G401.6 (cell line): ENCODE measurements around the gene PDE4B.
"Not testable (repeated sequence)": the region's sequence is repeated elsewhere in the genome, so short reads cannot be mapped to it uniquely, and the experiment has no call there.

Experiments used
- FAIRE-seq: peaks from 2 replicates; lab custom pipeline; 2012; peaks lifted over from hg19 to GRCh38; lab: Jason Lieb, UNC

PDE4B gene

GRCh38 chr1:66058558-66058957 lies 265.9 kb downstream of the PDE4B start:
- FAIRE-seq = no peak

GRCh38 chr1:66067219-66067618 lies 274.5 kb downstream of the PDE4B start:
- not testable (repeated sequence) for FAIRE-seq

- peak; percentile 3 for FAIRE-seq
Measured at GRCh38 chr1:66069976-66070876, 277.5 kb downstream of the PDE4B start.

GRCh38 chr1:66073388-66073787 lies 280.7 kb downstream of the PDE4B start:
- no peak for FAIRE-seq

GRCh38 chr1:66074147-66074546 lies 281.5 kb downstream of the PDE4B start:
- no peak for FAIRE-seq

- no peak for FAIRE-seq
Measured at GRCh38 chr1:66078412-66078811, 285.7 kb downstream of the PDE4B start.

GRCh38 chr1:66083003-66083402 lies 290.3 kb downstream of the PDE4B start:
- no peak for FAIRE-seq

- FAIRE-seq = no peak
Measured at GRCh38 chr1:66084442-66084841, 291.7 kb downstream of the PDE4B start.

GRCh38 chr1:66085600-66085999 lies 292.9 kb downstream of the PDE4B start:
- FAIRE-seq = no peak

- FAIRE-seq = no peak
Measured at GRCh38 chr1:66088787-66089186, 296.1 kb downstream of the PDE4B start.

- no peak for FAIRE-seq
Measured at GRCh38 chr1:66090859-66091457, 298.3 kb downstream of the PDE4B start.

GRCh38 chr1:66095190-66095589 lies 302.5 kb downstream of the PDE4B start:
- FAIRE-seq = no peak

- not testable (repeated sequence) for FAIRE-seq
Measured at GRCh38 chr1:66100959-66101358, 308.3 kb downstream of the PDE4B start.

- FAIRE-seq = not testable (repeated sequence)
Measured at GRCh38 chr1:66104076-66104475, 311.4 kb downstream of the PDE4B start.

- FAIRE-seq = no peak
Measured at GRCh38 chr1:66108624-66109023, 315.9 kb downstream of the PDE4B start.

GRCh38 chr1:66112744-66113400 lies 320.2 kb downstream of the PDE4B start:
- FAIRE-seq = no peak

GRCh38 chr1:66119148-66119547 lies 326.5 kb downstream of the PDE4B start:
- no peak for FAIRE-seq

- FAIRE-seq = no peak
Measured at GRCh38 chr1:66124670-66125069, 332.0 kb downstream of the PDE4B start.

- FAIRE-seq = not testable (repeated sequence)
Measured at GRCh38 chr1:66128641-66129040, 335.9 kb downstream of the PDE4B start.

- FAIRE-seq = no peak
Measured at GRCh38 chr1:66132324-66132723, 339.6 kb downstream of the PDE4B start.

GRCh38 chr1:66134004-66134403 lies 341.3 kb downstream of the PDE4B start:
- no peak for FAIRE-seq

GRCh38 chr1:66135161-66135560 lies 342.5 kb downstream of the PDE4B start:
- FAIRE-seq = no peak

- FAIRE-seq = not testable (repeated sequence)
Measured at GRCh38 chr1:66136423-66136822, 343.7 kb downstream of the PDE4B start.
